ENCODE data around the gene NKAIN4.

- TF ChIP-seq POLR2AphosphoS5 (IDR thresholded peaks at IDR 0.05; ENCODE audit: borderline replicate concordance, low read depth, low read length) (no peak), EZH2 (IDR thresholded peaks at IDR 0.05) (no peak)
Observed at GRCh38 chr20:63212792-63213191, 41.5 kb downstream of the NKAIN4 start.
